GM12878 (cell line): ENCODE measurements around the gene FGGY. TPM values are rescaled to one million over a fixed set of nuclear protein-coding genes. Genes with fewer than 3 reads are reported as not detected.

Experiments
- ATAC-seq: fragments of 200-7000 bp; cut with Tn5 transposase; 3 replicates; pipeline ENCODE4 v1.9.1; 2020; ENCODE audit warnings: mild to moderate bottlenecking, moderate library complexity
- BruUV-seq: library from RNA; stranded (reverse); fragments of 400-500 nt; replicated peaks from 2 replicates; lab custom pipeline; 2021; lab: Mats Ljungman, UMichigan
- CTCF ChIA-PET: fragments of 300-600 bp; sonication (Branson Sonifier 250); formaldehyde crosslinking; extraction: SDS; loops from one replicate; lab custom pipeline; 2021; ENCODE audit warnings: inconsistent platforms; lab: Yijun Ruan, JAX
- POLR2A ChIA-PET: fragments of 350-600 bp; formaldehyde crosslinking; extraction: SDS; loops from one replicate; lab custom pipeline; 2021; ENCODE audit warnings: inconsistent platforms; lab: Charles Lee
- RAD21 ChIA-PET: fragments of 300-600 bp; sonication (Branson Sonifier 250); formaldehyde crosslinking; loops from one replicate; lab custom pipeline; 2023; ENCODE audit warnings: antibody characterized with exemption; ENCODE audit not compliant: unreplicated experiment; lab: Charles Lee
- SMC1A ChIA-PET: fragments of 300-600 bp; sonication (Branson Sonifier 250); formaldehyde crosslinking; loops from one replicate; lab custom pipeline; 2023; ENCODE audit not compliant: unreplicated experiment, uncharacterized antibody; lab: Charles Lee
- DNase-seq: peaks from one replicate; pipeline ENCODE4 v3.0.0-alpha.2; 2011; ENCODE audit warnings: low read depth, low spot score
- FAIRE-seq: peaks from 3 replicates; lab custom pipeline; 2011; peaks lifted over from hg19 to GRCh38; lab: Jason Lieb, UNC
- H2AFZ ChIP-seq: 2 replicates; pipeline ENCODE4 v1.6.0; 2011; ENCODE audit warnings: low read depth, low read length, control low read depth; ENCODE audit not compliant: control insufficient read depth
- H3K27ac ChIP-seq: 2 replicates; pipeline ENCODE4 v1.5.1; 2011; ENCODE audit warnings: control low read depth; ENCODE audit not compliant: control insufficient read depth, insufficient read depth
- H3K27me3 ChIP-seq, 2 experiments: replicated peaks in 1 of 2; 2 replicates each; pipeline versions ENCODE4 v1.6.0 to v1.6.1; 2011; ENCODE audit warnings: low read length in 1 of 2; ENCODE audit not compliant: control insufficient read depth in 2 of 2, insufficient read depth in 2 of 2
- H3K36me3 ChIP-seq, 2 experiments: 2 replicates each; pipeline ENCODE4 v1.5.1; 2011; ENCODE audit warnings: low read length in 1 of 2; ENCODE audit not compliant: control insufficient read depth in 2 of 2, insufficient read depth in 2 of 2
- H3K4me1 ChIP-seq: 2 replicates; pipeline ENCODE4 v1.6.1; 2011; ENCODE audit warnings: mild to moderate bottlenecking, low read length, moderate library complexity, mixed read lengths; ENCODE audit not compliant: control insufficient read depth, insufficient read depth
- H3K4me2 ChIP-seq: 2 replicates; pipeline ENCODE4 v1.6.0; 2011; ENCODE audit warnings: control low read depth; ENCODE audit not compliant: control insufficient read depth, insufficient read depth
- H3K4me3 ChIP-seq: fragments of 200-600 bp; sonication (generic); 2 replicates; pipeline ENCODE4 v1.5.1; 2016
- H3K79me2 ChIP-seq: 2 replicates; pipeline ENCODE4 v1.6.0; 2011; ENCODE audit warnings: low read length; ENCODE audit not compliant: control insufficient read depth, insufficient read depth
- H3K9ac ChIP-seq: 2 replicates; pipeline ENCODE4 v1.8.0; 2011; ENCODE audit warnings: low read length, control low read depth, mixed read lengths; ENCODE audit not compliant: control insufficient read depth, insufficient read depth
- H3K9me3 ChIP-seq: replicated peaks from 3 replicates; pipeline ENCODE4 v1.5.1; 2011; ENCODE audit warnings: mild to moderate bottlenecking, low read length; ENCODE audit not compliant: control insufficient read depth, insufficient read depth
- H4K20me1 ChIP-seq: 2 replicates; pipeline ENCODE4 v1.6.0; 2011; ENCODE audit not compliant: control insufficient read depth, insufficient read depth
- BRCA1 ChIP-seq: IDR thresholded peaks from 2 replicates; pipeline ENCODE4 v1.6.1; 2011; ENCODE audit warnings: low read depth, low read length, improper control_type of control experiment
- CEBPZ ChIP-seq: fragments of 150-350 bp; IDR thresholded peaks from 2 replicates; pipeline ENCODE4 v1.6.1; 2016; ENCODE audit warnings: low read depth, low read length
- MTA3 ChIP-seq: IDR thresholded peaks from 2 replicates; pipeline ENCODE4 v1.6.1; 2012; ENCODE audit warnings: low read length, inconsistent platforms, borderline replicate concordance
- MYB ChIP-seq: fragments of 150-350 bp; IDR thresholded peaks from 2 replicates; pipeline ENCODE4 v1.6.1; 2014; ENCODE audit warnings: mild to moderate bottlenecking, low read depth, low read length, borderline replicate concordance
- MYC ChIP-seq: IDR thresholded peaks from 2 replicates; pipeline ENCODE4 v1.6.1; 2011; ENCODE audit warnings: mild to moderate bottlenecking, low read length, moderate library complexity, inconsistent platforms; ENCODE audit not compliant: insufficient read depth, insufficient replicate concordance, insufficient read length, severe bottlenecking
- NBN ChIP-seq: fragments of 450-650 bp; IDR thresholded peaks from 2 replicates; pipeline ENCODE4 v1.6.1; 2016
- NFIC ChIP-seq: IDR thresholded peaks from 2 replicates; pipeline ENCODE4 v1.6.1; 2012; ENCODE audit warnings: low read depth, mild to moderate bottlenecking, inconsistent platforms, low read length, moderate library complexity
- NFYB ChIP-seq: IDR thresholded peaks from 2 replicates; pipeline ENCODE4 v1.6.1; 2011; ENCODE audit warnings: low read depth, mild to moderate bottlenecking, low read length, improper control_type of control experiment, moderate library complexity; ENCODE audit not compliant: insufficient read depth
- NR2C2 ChIP-seq: IDR thresholded peaks from 2 replicates; pipeline ENCODE4 v1.6.1; 2011; ENCODE audit warnings: borderline replicate concordance, low read depth; ENCODE audit not compliant: control insufficient read depth, insufficient read length
- RELA ChIP-seq: fragments of 450-650 bp; IDR thresholded peaks from 2 replicates; pipeline ENCODE4 v1.8.0; 2014; ENCODE audit warnings: borderline replicate concordance; ENCODE audit not compliant: partially characterized antibody
- WGBS: methylation state at CpG from one replicate; pipeline ENCODE4 v1.1.6; 2016; ENCODE audit warnings: low lambda C conversion rate; ENCODE audit not compliant: insufficient replicate concordance, insufficient coverage; ENCODE audit errors: missing lambda C conversion rate; 5-methylcytosine and 5-hydroxymethylcytosine counted together
- in situ Hi-C: fragments of 300-500 bp; cut with MboI; formaldehyde crosslinking; loops from 9 replicates; pipeline ENCODE4 v1.14.3; 2018; ENCODE audit warnings: mixed read lengths
- intact Hi-C: fragments of 100-400 bp; cut with micrococcal nuclease; formaldehyde crosslinking; loops from one replicate; pipeline ENCODE4 v1.14.2; 2022; ENCODE audit not compliant: unreplicated experiment
- polyA plus RNA-seq, 11 experiments: library from polyadenylated mRNA; depleted of rRNA in 4 of 11; unstranded in 6 of 11; stranded (reverse) in 5 of 11; fragments of >200 nt; fragmentation: Nextera tagmentation in 4 of 11; fragmentation: Illumina TruSeq in 1 of 11; extraction: Ambion mirVana in 4 of 11; extraction: Trizol in 1 of 11; gene quantifications; 1 replicate in 1 of 11; 2 replicates in 10 of 11; pipeline versions ENCODE4 v1.2.1 to v1.2.3, GENCODE V29; 2011 to 2016; ENCODE audit warnings: inconsistent platforms in 2 of 11, missing spikeins in 2 of 11, low read depth in 1 of 11
- total RNA-seq, 4 experiments: library from RNA; depleted of rRNA in 3 of 4; stranded (reverse); fragments of >200 nt in 3 of 4; fragmentation: Illumina TruSeq in 1 of 4; extraction: Trizol in 1 of 4; gene quantifications; 2 replicates each; pipeline versions ENCODE4 v1.2.1 to v1.2.3, GENCODE V29; 2013 to 2021

FGGY gene
- total and polyA plus RNA-seq, 10 of the 15 experiments (the other 5 are each of a cell fraction or from before 2014, with no cell fraction given) = 6.2 to 11.9 (median 7.5) TPM

- WGBS = 89% methylated on average over 1 of the region's 1 CpG
- in situ Hi-C loops = no loop called here
Observed at GRCh38 chr1:59631561-59632255, 334.8 kb downstream of the FGGY start.

More at GRCh38 chr1:59631561-59632255, 334.8 kb downstream of the FGGY start:
- Histone ChIP-seq H3K79me2 (no peaks in the 10 kb centered on the region), H4K20me1 (no peaks in the 10 kb centered on the region), H3K36me3 (no peaks in the 10 kb centered on the region), H2AFZ (no peak overlapping the region), H3K4me1 (no peaks in the 10 kb centered on the region), H3K9me3 (no peaks in the 10 kb centered on the region), H3K9ac (no peak overlapping the region), H3K4me3 (no peak overlapping the region), H3K27ac (no peak overlapping the region), H3K27me3 (no peaks in the 10 kb centered on the region), H3K4me2 (no peak overlapping the region)
- ATAC-seq (no peak), FAIRE-seq (no peak), DNase-seq (no peak)
- ChIA-PET POLR2A (no interaction called here), CTCF (no interaction called here), RAD21 (no interaction called here), SMC1A (no interaction called here)
- intact Hi-C loops = no loop called here
- TF ChIP-seq NFYB = no peak
- no peak for TF ChIP-seq NR2C2
- no peak for TF ChIP-seq BRCA1
- no peak for TF ChIP-seq NFIC
- no peak for TF ChIP-seq RELA
- no peak for TF ChIP-seq NBN
- no peak for TF ChIP-seq CEBPZ
- no peak for TF ChIP-seq MTA3
- no peak for TF ChIP-seq MYB
- no peak for TF ChIP-seq MYC
- BruUV-seq = no TSS peak
